Measurements from ENCODE around the gene CIP2A. TPM values are rescaled to one million over a fixed set of nuclear protein-coding genes. Genes with fewer than 3 reads are reported as not detected.

Gene CIP2A
- total and polyA plus RNA-seq, 2 of the 8 experiments (the other 6 are each of a cell fraction or from before 2014, with no cell fraction given): 11.9 to 38.0 TPM

DNA sequence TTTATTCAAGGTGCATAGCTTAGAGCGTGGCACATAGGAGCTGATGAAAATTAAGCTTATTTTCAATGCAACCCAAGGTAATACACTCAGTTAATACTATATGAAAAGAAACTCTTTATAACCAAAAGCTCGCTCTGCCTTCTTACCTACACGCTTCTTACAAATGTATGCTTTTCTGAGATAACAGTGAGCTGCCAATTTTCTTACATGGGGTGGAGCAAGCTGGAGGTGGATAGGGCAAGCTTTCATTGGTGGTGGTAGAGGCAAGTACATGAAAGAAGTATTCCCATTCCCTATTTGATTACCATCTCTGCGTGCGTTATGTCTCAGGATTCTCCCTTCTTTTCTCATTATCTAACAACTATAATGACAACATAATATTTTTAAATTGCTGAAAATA, 9.1 kb upstream of the CIP2A start:
- Histone ChIP-seq H3K27me3 (replicated peaks in 1 of 4; ENCODE audit: control insufficient read depth in 3 of 4, extremely low read depth in 1 of 4, insufficient read depth in 3 of 4, low read length in 3 of 4) (no peaks in the 10 kb centered on the region), H4K5ac (ENCODE audit: insufficient read length, low read depth, low read length) (no peak overlapping the region), H4K91ac (replicated peaks; ENCODE audit: insufficient read length, low read length) (no peak overlapping the region), H2BK5ac (ENCODE audit: low read depth, low read length) (no peak overlapping the region), H2BK15ac (ENCODE audit: low read length) (no peak overlapping the region), H3K79me2 (ENCODE audit: control insufficient read depth in 1 of 2, insufficient read depth in 2 of 2, low read length in 2 of 2) (peaks cover 3 to 42% of the 10 kb centered on the region in 2 experiments; a peak in 3 of 4 replicates), H3K79me1 (ENCODE audit: low read depth, low read length) (no peaks in the 10 kb centered on the region), H3K23ac (ENCODE audit: insufficient read length) (no peak overlapping the region), H2AK5ac (ENCODE audit: low read depth, low read length) (no peak overlapping the region), H3K36me3 (ENCODE audit: control insufficient read depth in 2 of 4, insufficient read depth in 4 of 4, low read length in 3 of 4) (no peaks in the 10 kb centered on the region), H3K4ac (replicated peaks; ENCODE audit: insufficient read length, low read depth, low read length) (no peak overlapping the region), H4K20me1 (replicated peaks in 1 of 2; ENCODE audit: control insufficient read depth in 1 of 2, insufficient read depth in 2 of 2, low read length in 2 of 2) (no peaks in the 10 kb centered on the region), H3K56ac (replicated peaks; ENCODE audit: insufficient read length, low read depth, low read length) (no peak overlapping the region), H3K9me3 (ENCODE audit: insufficient read depth in 2 of 2, low read depth in 1 of 2, low read length in 1 of 2) (no peaks in the 10 kb centered on the region), H3K9ac (replicated peaks in 1 of 4; ENCODE audit: extremely low read depth in 1 of 4, low read depth in 3 of 4, low read length in 3 of 4) (no peak overlapping the region), H2BK12ac (ENCODE audit: low read depth, low read length) (no peak overlapping the region), H2BK20ac (ENCODE audit: low read length) (no peak overlapping the region), H2AFZ (ENCODE audit: low read length) (no peak overlapping the region), H3K18ac (ENCODE audit: extremely low read depth, low read length) (no peak overlapping the region), H3K23me2 (ENCODE audit: low read depth, low read length) (no peaks in the 10 kb centered on the region), H3K14ac (ENCODE audit: insufficient read length) (no peak overlapping the region), H3K4me2 (ENCODE audit: insufficient read depth in 1 of 2, low read depth in 2 of 2, low read length in 2 of 2) (no peak overlapping the region), H3K4me3 (ENCODE audit: extremely low read depth in 1 of 4, insufficient read depth in 2 of 4, low read depth in 3 of 4, low read length in 4 of 4) (no peak overlapping the region), H4K8ac (ENCODE audit: extremely low read depth, insufficient read depth, low read length) (no peak overlapping the region), H2BK120ac (replicated peaks; ENCODE audit: low read depth, low read length) (no peak overlapping the region), H3K4me1 (replicated peaks in 1 of 4; ENCODE audit: control insufficient read depth in 3 of 4, insufficient read depth in 4 of 4, low read length in 3 of 4) (peaks cover 0 to 3% (median 0%) of the 10 kb centered on the region in 4 experiments; a peak in 1 of 7 replicates), H3K27ac (ENCODE audit: low read depth, low read length) (no peak overlapping the region)
- ChIA-PET POLR2A (ENCODE audit: partially characterized antibody) (interaction anchor here (2.5 kb wide), 1 partner anchor 9 kb away, joined by 19 read pairs; the partner anchor contains the start of genes CIP2A and DZIP3), CTCF (ENCODE audit: partially characterized antibody) (no interaction called here)
- 59% methylated on average over 5 of the region's 5 CpGs; no CpG with 5 or more reads in 1 of the 2 experiments for WGBS, 2 experiments (ENCODE audit: extremely low coverage in 1 of 2, insufficient coverage in 1 of 2, insufficient read length in 1 of 2, insufficient replicate concordance in 2 of 2, low coverage in 1 of 2, low lambda C conversion rate in 2 of 2, missing lambda C conversion rate in 1 of 2)
- TF ChIP-seq TEAD4 (IDR thresholded peaks at IDR 0.05; ENCODE audit: low read depth, low read length) (no peak), FOSL1 (IDR thresholded peaks at IDR 0.05; ENCODE audit: insufficient read depth, low read depth, low read length) (no peak), YY1 (IDR thresholded peaks at IDR 0.05; ENCODE audit: low read depth, low read length) (no peak), TAF1 (IDR thresholded peaks at IDR 0.05; ENCODE audit: low read depth, low read length) (no peak), KDM5A (IDR thresholded peaks at IDR 0.05; ENCODE audit: low read length) (no peak), RBBP5 (IDR thresholded peaks at IDR 0.05; ENCODE audit: borderline replicate concordance, low read depth, low read length) (no peak), BACH1 (IDR thresholded peaks at IDR 0.05; ENCODE audit: low read length) (no peak), RFX5 (IDR thresholded peaks at IDR 0.05; ENCODE audit: borderline replicate concordance, low read depth, low read length) (no peak), HDAC6 (IDR thresholded peaks at IDR 0.05; ENCODE audit: low read depth, low read length) (no peak), MAFK (IDR thresholded peaks at IDR 0.05; ENCODE audit: low read depth, low read length) (no peak), RNF2 (IDR thresholded peaks at IDR 0.05; ENCODE audit: borderline replicate concordance, low read depth, low read length, missing control alignments, poor library complexity, severe bottlenecking) (no peak)
- TF ChIP-seq, protein P1, sequence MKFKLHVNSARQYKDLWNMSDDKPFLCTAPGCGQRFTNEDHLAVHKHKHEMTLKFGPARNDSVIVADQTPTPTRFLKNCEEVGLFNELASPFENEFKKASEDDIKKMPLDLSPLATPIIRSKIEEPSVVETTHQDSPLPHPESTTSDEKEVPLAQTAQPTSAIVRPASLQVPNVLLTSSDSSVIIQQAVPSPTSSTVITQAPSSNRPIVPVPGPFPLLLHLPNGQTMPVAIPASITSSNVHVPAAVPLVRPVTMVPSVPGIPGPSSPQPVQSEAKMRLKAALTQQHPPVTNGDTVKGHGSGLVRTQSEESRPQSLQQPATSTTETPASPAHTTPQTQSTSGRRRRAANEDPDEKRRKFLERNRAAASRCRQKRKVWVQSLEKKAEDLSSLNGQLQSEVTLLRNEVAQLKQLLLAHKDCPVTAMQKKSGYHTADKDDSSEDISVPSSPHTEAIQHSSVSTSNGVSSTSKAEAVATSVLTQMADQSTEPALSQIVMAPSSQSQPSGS (IDR thresholded peaks at IDR 0.05; ENCODE audit: low read length): no peak
- DNase-seq (ENCODE audit: low read depth in 1 of 2, low spot score in 2 of 2) (no peak), FAIRE-seq (no peak)
